Transverse colon (tissue), 4 donors: ENCODE measurements around the gene DMD.

ENCODE experiments used
- POLR2A ChIP-seq: fragments of 450-650 bp; IDR thresholded peaks from one replicate; pipeline ENCODE4 v1.6.1; 2016; ENCODE audit warnings: antibody characterized with exemption, mild to moderate bottlenecking, moderate library complexity
- POLR2AphosphoS5 ChIP-seq, 3 donors: sonication (generic); formaldehyde crosslinking; IDR thresholded peaks; one replicate each; pipeline ENCODE4 v1.6.1; 2016; ENCODE audit warnings: antibody characterized with exemption in 3 of 3
- TF ChIP-seq, protein P1 (sequence below), 5 experiments: fragments of 200-600 bp in 3 of 5; fragments of 450-650 bp in 2 of 5; sonication (generic) in 3 of 5; IDR thresholded peaks; 1 replicate in 2 of 5; 2 replicates in 3 of 5; pipeline ENCODE4 v1.5.1; 2016 to 2017; ENCODE audit warnings: antibody characterized with exemption in 5 of 5, inconsistent platforms in 3 of 5, mild to moderate bottlenecking in 2 of 5, moderate library complexity in 1 of 5

DNA sequence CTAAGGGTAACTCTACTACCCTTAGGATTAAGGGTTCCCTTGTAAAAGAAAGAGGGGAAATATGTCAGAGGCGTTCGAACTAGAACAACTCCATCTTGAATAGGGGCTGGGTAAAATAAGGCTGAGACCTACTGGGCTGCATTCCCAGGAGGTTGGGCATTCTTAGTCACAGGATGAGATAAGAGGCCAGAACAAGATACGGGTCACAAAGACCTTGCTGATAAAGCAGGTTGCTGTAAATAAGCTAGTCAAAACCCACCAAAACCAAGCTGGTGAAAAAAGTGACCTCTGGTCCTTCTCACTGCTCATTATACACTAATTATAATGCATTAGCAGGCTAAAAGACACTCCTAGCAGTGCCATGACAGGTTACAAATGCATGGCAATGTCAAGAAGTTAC lies 922.0 kb downstream of the DMD start:
- TF ChIP-seq, protein P1, sequence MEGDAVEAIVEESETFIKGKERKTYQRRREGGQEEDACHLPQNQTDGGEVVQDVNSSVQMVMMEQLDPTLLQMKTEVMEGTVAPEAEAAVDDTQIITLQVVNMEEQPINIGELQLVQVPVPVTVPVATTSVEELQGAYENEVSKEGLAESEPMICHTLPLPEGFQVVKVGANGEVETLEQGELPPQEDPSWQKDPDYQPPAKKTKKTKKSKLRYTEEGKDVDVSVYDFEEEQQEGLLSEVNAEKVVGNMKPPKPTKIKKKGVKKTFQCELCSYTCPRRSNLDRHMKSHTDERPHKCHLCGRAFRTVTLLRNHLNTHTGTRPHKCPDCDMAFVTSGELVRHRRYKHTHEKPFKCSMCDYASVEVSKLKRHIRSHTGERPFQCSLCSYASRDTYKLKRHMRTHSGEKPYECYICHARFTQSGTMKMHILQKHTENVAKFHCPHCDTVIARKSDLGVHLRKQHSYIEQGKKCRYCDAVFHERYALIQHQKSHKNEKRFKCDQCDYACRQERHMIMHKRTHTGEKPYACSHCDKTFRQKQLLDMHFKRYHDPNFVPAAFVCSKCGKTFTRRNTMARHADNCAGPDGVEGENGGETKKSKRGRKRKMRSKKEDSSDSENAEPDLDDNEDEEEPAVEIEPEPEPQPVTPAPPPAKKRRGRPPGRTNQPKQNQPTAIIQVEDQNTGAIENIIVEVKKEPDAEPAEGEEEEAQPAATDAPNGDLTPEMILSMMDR (IDR thresholded peaks at IDR 0.05), result no peak
- TF ChIP-seq POLR2A, result no peak
- TF ChIP-seq POLR2AphosphoS5 (IDR thresholded peaks at IDR 0.05), result no peak
